ENCODE measurements around the gene IKZF2.

IKZF2 gene

GRCh38 chr2:212994976-212995375, 156.4 kb downstream of the IKZF2 start:
- no peak for DNase-seq

GRCh38 chr2:212991120-212991519, 160.3 kb downstream of the IKZF2 start:
- no peak for DNase-seq

- no peak for DNase-seq
Observed at GRCh38 chr2:212990697-212991096, 160.7 kb downstream of the IKZF2 start.

DNA sequence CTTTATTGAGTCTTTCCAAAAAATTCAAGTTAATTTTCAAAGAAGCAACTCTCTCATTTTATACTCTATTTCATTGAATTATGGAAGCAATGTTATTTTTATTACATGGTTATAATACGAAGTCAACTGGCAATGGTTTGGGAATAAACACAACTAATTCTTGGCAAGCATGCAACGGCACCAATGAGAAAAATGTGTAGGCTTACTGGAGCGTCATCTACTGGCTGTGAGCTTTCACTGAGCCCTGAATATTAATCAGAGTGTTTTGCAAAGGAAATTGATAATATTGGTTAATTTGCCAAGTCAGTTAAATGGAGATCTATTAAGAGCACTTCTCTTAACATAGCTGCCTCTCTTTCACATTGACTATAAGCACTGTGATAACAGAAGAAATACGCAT, 163.9 kb downstream of the IKZF2 start:
- no peak for DNase-seq

- DNase-seq, result no peak
Observed at GRCh38 chr2:212984129-212984528, 167.3 kb downstream of the IKZF2 start.

- no peak for DNase-seq
Observed at GRCh38 chr2:212979799-212980198, 171.6 kb downstream of the IKZF2 start.

GRCh38 chr2:212979046-212979612, 172.3 kb downstream of the IKZF2 start:
- DNase-seq, result no peak

DNA sequence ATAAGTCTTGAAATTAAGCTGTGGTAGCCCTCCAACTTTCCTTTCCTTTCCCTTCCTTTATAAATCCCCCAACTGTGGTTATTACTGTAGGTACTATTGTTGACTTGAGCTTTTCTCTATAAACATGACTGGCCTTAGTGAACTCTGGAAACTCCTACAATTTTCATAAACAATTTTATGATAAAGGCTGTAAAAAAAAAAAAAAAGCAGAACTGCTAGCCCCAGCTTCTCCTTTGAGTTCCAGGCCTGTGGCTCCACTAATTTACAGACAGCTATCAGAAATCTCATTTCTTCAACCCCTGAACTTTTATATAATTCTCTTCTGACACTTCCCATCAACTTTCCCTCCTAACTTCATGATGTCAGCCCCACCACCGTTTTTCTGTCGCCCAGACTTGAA, 174.3 kb downstream of the IKZF2 start:
- DNase-seq, result no peak

DNA sequence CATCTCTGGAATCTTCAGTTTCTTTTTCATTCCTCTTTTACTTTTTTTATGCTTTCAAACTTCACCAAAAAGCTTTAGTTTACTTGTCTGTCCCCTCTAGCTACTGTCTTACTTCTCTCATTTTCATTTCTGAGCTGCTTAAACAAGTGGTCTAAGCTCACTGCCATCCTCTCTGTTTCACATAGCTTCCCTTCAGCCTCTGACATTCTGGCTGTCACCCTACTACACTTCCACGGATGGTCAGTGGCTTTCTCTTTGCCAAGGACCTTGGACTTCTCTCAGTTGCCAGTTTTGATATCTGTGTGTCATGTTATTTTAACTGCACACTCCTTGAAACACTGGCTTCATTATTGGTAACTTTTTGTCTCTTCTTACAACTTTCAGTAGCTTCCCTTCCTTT, 176.1 kb downstream of the IKZF2 start:
- no peak for DNase-seq

GRCh38 chr2:212974692-212975091, 176.7 kb downstream of the IKZF2 start:
- DNase-seq, result no peak

GRCh38 chr2:212973347-212973746, 178.1 kb downstream of the IKZF2 start:
- DNase-seq, result no peak

DNA sequence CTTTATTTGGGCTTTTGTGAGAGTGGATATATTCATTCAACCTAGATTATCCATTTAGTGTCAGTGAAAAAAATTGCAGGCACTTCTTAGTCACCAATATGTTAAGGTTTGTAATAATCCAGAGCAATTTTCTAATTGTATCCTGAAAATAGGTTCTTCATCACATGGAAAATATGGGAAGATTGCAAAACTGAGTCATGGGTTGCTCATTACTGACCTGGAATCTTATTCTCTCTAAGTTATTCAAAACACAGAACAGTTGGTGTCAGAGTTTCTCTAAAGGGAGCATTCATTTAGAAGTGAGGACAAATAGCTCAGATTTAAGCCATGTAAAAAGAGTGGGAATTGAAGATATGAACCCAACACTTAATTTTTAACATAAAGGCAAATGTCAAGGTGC, 181.3 kb downstream of the IKZF2 start:
- no peak for DNase-seq

- no peak for DNase-seq
Observed at GRCh38 chr2:212968284-212969081, 182.9 kb downstream of the IKZF2 start.

- DNase-seq, result no peak
Observed at GRCh38 chr2:212966884-212967283, 184.5 kb downstream of the IKZF2 start.

GRCh38 chr2:212962691-212963090, 188.7 kb downstream of the IKZF2 start:
- DNase-seq, result no peak

DNA sequence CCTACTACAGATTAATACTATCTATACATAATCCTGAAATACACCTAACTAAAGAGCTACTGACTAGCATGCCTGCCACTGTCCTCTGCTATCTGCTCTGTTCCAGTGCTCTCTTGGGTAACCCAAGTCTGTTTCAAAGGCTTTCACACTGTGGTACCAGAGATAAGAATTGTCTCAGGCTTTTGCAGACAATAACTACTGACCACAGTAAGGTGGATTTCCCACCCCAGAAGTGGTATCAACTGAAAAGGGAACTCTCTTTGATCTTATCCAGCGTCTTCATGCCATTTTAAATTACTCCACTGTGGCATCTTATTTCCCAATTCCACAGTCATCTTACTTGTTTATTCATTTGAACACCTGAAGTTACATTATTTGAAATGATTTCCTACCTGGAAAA, 190.2 kb downstream of the IKZF2 start:
- DNase-seq, result no peak

- no peak for DNase-seq
Observed at GRCh38 chr2:212960336-212960735, 191.1 kb downstream of the IKZF2 start.

DNA sequence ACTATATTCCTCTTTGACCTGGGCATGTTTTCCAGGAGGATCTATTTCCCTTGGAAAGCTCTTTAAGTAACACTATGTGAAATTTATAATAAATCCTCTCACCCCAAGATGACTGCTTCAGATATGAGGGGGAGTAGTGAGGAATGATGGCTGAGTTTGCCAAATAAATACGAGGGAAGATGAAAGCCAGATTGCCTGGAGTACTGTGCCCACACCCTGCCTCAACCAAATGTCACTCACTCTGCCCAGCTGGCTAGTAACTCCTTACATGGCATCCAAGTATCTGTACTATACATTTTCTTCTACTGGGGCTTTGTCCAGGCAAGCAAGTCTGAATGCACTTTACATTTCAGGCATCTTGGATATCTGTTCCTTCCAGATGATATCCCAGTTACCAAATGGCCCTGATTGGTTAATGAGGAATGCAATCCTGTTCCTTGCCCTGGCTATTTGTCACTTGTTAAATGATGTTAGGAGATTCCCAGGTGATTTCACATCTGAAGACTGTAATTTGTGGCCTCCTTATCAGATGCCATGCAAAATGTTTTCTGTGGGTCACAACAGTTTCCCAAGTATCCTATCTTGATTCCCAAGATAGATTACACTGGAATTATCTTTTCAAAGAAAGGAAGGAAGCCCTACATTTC, 191.8 kb downstream of the IKZF2 start:
- DNase-seq, result no peak

- DNase-seq, result no peak
Observed at GRCh38 chr2:212958757-212959295, 192.6 kb downstream of the IKZF2 start.

DNA sequence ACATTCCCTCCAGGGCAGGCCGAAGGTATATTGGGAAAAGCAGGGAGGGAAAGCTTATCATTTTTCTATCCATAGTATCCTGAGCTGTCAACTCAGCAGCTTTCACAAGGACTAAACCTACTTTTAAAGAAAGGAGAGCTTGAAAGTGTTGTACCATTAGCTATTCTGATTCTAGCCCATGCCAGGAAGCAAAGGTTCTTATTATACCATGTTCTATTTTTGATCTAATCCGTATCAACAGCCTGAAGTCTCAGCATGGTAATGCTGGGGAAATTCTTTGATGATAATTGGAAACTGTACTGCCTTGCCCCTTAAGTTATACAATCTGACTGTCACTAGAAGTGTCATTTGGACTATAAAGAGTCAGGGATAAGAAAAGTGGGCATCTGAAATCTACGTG, 193.3 kb downstream of the IKZF2 start:
- no peak for DNase-seq

GRCh38 chr2:212957624-212958023, 193.8 kb downstream of the IKZF2 start:
- DNase-seq, result no peak

DNA sequence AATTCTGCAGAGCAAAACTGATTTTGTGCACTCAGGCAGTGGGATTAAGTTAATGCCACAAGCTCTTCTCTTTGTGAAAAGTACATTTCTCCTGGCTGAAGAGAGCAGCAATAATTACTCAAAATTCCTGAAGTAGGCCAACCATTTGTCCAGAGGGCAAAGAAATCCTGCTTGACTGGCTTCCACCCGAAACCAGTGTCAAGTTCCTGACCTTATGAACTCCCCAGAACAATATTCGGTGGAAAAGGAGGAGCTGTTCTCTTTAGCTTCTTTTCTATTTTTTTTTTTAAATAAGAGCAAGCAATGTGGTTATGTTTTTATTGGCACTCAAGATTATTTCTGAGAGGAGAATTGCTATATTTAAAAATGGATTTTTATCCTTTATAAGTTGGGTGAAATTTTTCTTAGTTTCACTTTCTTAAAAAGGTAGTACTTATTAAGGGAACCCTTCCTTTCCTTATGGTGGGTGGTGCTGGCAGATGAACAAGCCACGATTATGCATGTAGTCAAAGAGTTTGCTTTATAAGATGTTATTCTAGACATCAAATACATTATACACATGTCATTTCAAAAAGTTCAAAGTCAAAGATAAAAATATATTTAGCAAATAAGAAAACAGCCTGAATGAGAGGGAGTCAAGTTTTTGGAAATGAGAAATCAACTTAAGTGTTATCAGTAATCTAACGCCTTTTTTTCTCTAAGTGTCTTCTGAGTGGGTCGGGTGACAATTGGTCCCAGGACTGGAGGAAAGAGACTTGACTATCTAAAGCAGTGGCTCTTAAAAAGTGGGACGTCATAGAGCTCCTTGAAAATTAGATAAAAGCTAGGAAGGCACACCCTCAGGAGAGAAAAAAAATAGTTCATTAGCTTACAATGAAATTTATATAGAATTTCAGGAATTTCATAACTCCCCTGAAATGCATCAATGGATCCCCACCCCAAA, 194.5 kb downstream of the IKZF2 start:
- no peak for DNase-seq

Data from NCI-H1048 (cell line).